Adrenal gland (tissue), 12 donors: ENCODE results near the gene POLL. TPM values are rescaled to one million over a fixed set of nuclear protein-coding genes. Genes with fewer than 3 reads are reported as not detected.

Experiments
- DNase-seq, 7 donors: peaks; one replicate each; pipeline ENCODE4 v3.0.0-alpha.2; 2019 to 2020
- H3K27ac ChIP-seq, 5 donors: fragments of 200-600 bp; sonication (generic) in 4 of 5; 1 replicate in 3 of 5; 2 replicates in 2 of 5; pipeline versions ENCODE4 v1.5.1 to v1.8.0; 2016 to 2020; ENCODE audit warnings: mild to moderate bottlenecking in 1 of 5
- H3K27me3 ChIP-seq: fragments of 200-600 bp; 2 replicates; pipeline ENCODE4 v1.8.0; 2021
- H3K36me3 ChIP-seq, 2 donors: fragments of 200-600 bp; replicated peaks in 1 of 2; 1 replicate in 1 of 2; 2 replicates in 1 of 2; pipeline versions ENCODE4 v1.5.1 to v1.8.0; 2018 to 2022
- H3K4me1 ChIP-seq, 2 donors: fragments of 200-600 bp; replicated peaks in 1 of 2; 1 replicate in 1 of 2; 2 replicates in 1 of 2; pipeline versions ENCODE4 v1.5.1 to v1.8.0; 2018 to 2021
- H3K4me3 ChIP-seq, 4 donors: fragments of 200-600 bp; sonication (generic) in 3 of 4; one replicate each; pipeline ENCODE4 v1.5.1; 2016 to 2018
- H3K9me3 ChIP-seq, 3 donors: fragments of 200-600 bp; sonication (generic) in 1 of 3; replicated peaks in 1 of 3; 1 replicate in 2 of 3; 2 replicates in 1 of 3; pipeline versions ENCODE4 v1.5.1 to v1.8.0; 2016 to 2021
- CTCF ChIP-seq, 6 experiments: fragments of 450-650 bp in 4 of 6; fragments of 200-600 bp in 2 of 6; sonication (generic) in 1 of 6; IDR thresholded peaks; 1 replicate in 5 of 6; 2 replicates in 1 of 6; pipeline versions ENCODE4 v1.5.1 to v1.8.0; 2016 to 2021; ENCODE audit warnings: antibody characterized with exemption in 6 of 6, mild to moderate bottlenecking in 2 of 6, moderate library complexity in 1 of 6
- POLR2A ChIP-seq, 2 donors: fragments of 450-650 bp; IDR thresholded peaks; one replicate each; pipeline ENCODE4 v1.6.1; 2017; ENCODE audit warnings: antibody characterized with exemption in 2 of 2, mild to moderate bottlenecking in 2 of 2, moderate library complexity in 1 of 2
- WGBS, 4 donors: extraction: QIAGEN DNeasy Blood & Tissue Kit in 2 of 4; methylation state at CpG; one replicate each; pipeline versions ENCODE4 v1.1.5 to v1.1.7; 2013 to 2017; 5-methylcytosine and 5-hydroxymethylcytosine counted together
- intact Hi-C, 2 donors: fragments of 100-400 bp; cut with DNase I; formaldehyde crosslinking; loops; one replicate each; pipeline versions ENCODE4 v1.14.1 to v1.15.0; 2022 to 2023
- polyA plus RNA-seq, 3 donors: library from polyadenylated mRNA; stranded (reverse); fragments of 200-250 nt in 2 of 3; fragments of 350-450 nt in 1 of 3; fragmentation: Illumina TruSeq in 1 of 3; extraction: RNeasy Lipid Tissue Mini Kit (QIAGEN cat#74804) in 1 of 3; gene quantifications; one replicate each; pipeline ENCODE4 v1.2.3, GENCODE V29; 2013 to 2014
- total RNA-seq, 9 donors: library from RNA; depleted of rRNA in 4 of 9; stranded (reverse); fragments of >200 nt in 4 of 9; fragments of 120-200 nt in 1 of 9; fragmentation: NEBNext Ultra II Directional in 1 of 9; extraction: Animal tissue kit (Norgen Biotek cat#: 25700) in 1 of 9; gene quantifications; one replicate each; pipeline versions ENCODE4 v1.1.0 to v1.2.4, GENCODE V29; 2013 to 2023
- donor health status: healthy with polysubstance abuse.
- donor health status: Bipolar disorder and iron deficiency.
- donor health status: DM: yes; HTN: yes; CAD: no.
- donor health status: DM: no; HTN: no; CAD: no.
- donor health status: DM: no; HTN: no; CAD: no.
- donor health status: DM: yes; HTN: yes; CAD: no.

Gene POLL
- total and polyA plus RNA-seq, 12 donors = 10.1 to 83.7 (median 31.5) TPM

GRCh38 chr10:101580486-101581399, 7.3 kb downstream of the POLL start:
- Histone ChIP-seq H3K4me3 (no peak overlapping the region), H3K27ac (no peak overlapping the region), H3K27me3 (no peaks in the 10 kb centered on the region), H3K4me1 (no peaks in the 10 kb centered on the region), H3K36me3 (peaks cover 0 to 51% of the 10 kb centered on the region in 2 donors), H3K9me3 (no peaks in the 10 kb centered on the region)
- 86 to 96% (median 89%) methylated on average over 9 to 10 of the region's 10 CpGs for WGBS, 4 donors
- intact Hi-C loops = no loop called here
- TF ChIP-seq CTCF (IDR thresholded peaks at IDR 0.05) (no peak), POLR2A (IDR thresholded peaks at IDR 0.05) (no peak)
- DNase-seq = no peak

GRCh38 chr10:101579516-101579870, 8.6 kb downstream of the POLL start:
- H3K27me3 ChIP-seq = no peaks in the 10 kb centered on the region
- H3K36me3 ChIP-seq = peaks cover 0 to 44% of the 10 kb centered on the region in 2 donors
- no peak for DNase-seq
- no peak overlapping the region for H3K4me3 ChIP-seq
- TF ChIP-seq POLR2A (IDR thresholded peaks at IDR 0.05) (no peak), CTCF (IDR thresholded peaks at IDR 0.05) (no peak)
- WGBS, 4 donors = 91 to 100% (median 96%) methylated on average over 4 to 12 of the region's 12 CpGs
- H3K27ac ChIP-seq = no peak overlapping the region
- intact Hi-C loops = loop anchor here in 1 of 2 donors (10.0 kb wide), 1 partner anchor 105 kb away; no protein-coding TSS in a partner anchor
- no peaks in the 10 kb centered on the region for H3K9me3 ChIP-seq
- H3K4me1 ChIP-seq = no peaks in the 10 kb centered on the region

- TF ChIP-seq POLR2A (IDR thresholded peaks at IDR 0.05) = no peak
- TF ChIP-seq CTCF (IDR thresholded peaks at IDR 0.05) = no peak
- no peak overlapping the region for H3K27ac ChIP-seq
- H3K4me1 ChIP-seq = no peaks in the 10 kb centered on the region
- peaks cover 0 to 44% of the 10 kb centered on the region in 2 donors for H3K36me3 ChIP-seq
- no peak overlapping the region for H3K4me3 ChIP-seq
- intact Hi-C loops = loop anchor here in 1 of 2 donors (10.0 kb wide), 1 partner anchor 104 kb away; no protein-coding TSS in a partner anchor
- H3K27me3 ChIP-seq = no peaks in the 10 kb centered on the region
- peak in 1 of 7 donors; percentile 4 for DNase-seq
- WGBS, 4 donors = 87 to 96% (median 93%) methylated on average over 9 to 13 of the region's 13 CpGs
- H3K9me3 ChIP-seq = no peaks in the 10 kb centered on the region
Measured at GRCh38 chr10:101578803-101579515, 9.1 kb downstream of the POLL start.

- Histone ChIP-seq H3K36me3 (peaks cover 0 to 38% of the 10 kb centered on the region in 2 donors), H3K4me1 (no peaks in the 10 kb centered on the region), H3K27me3 (no peaks in the 10 kb centered on the region), H3K27ac (no peak overlapping the region), H3K9me3 (no peaks in the 10 kb centered on the region), H3K4me3 (no peak overlapping the region)
- 77 to 91% (median 87%) methylated on average over 5 of the region's 5 CpGs for WGBS, 4 donors
- intact Hi-C loops = loop anchor here in 1 of 2 donors (10.0 kb wide), 1 partner anchor 103 kb away; no protein-coding TSS in a partner anchor
- peak in 1 of 7 donors; percentile 74 for DNase-seq
- TF ChIP-seq POLR2A (IDR thresholded peaks at IDR 0.05) (no peak), CTCF (IDR thresholded peaks at IDR 0.05) (no peak)
Measured at GRCh38 chr10:101578192-101578591, 9.9 kb downstream of the POLL start.
